Lower leg skin (tissue), 3 donors: ENCODE results near the gene AAR2.

ENCODE experiments used
- CTCF ChIP-seq, 3 donors: fragments of 450-650 bp; IDR thresholded peaks; one replicate each; pipeline ENCODE4 v1.5.1; 2016; ENCODE audit warnings: antibody characterized with exemption in 3 of 3, mild to moderate bottlenecking in 3 of 3, moderate library complexity in 2 of 3
- POLR2A ChIP-seq, 2 donors: fragments of 450-650 bp; IDR thresholded peaks; one replicate each; pipeline ENCODE4 v1.6.1; 2016 to 2017; ENCODE audit warnings: antibody characterized with exemption in 2 of 2, mild to moderate bottlenecking in 1 of 2, moderate library complexity in 1 of 2

GRCh38 chr20:36202891-36203338 lies 33.4 kb upstream of the AAR2 start:
- peak in 1 of 3 donors; percentile 71 for TF ChIP-seq CTCF (IDR thresholded peaks at IDR 0.05)
- no peak for TF ChIP-seq POLR2A (IDR thresholded peaks at IDR 0.05)
